Lower leg skin (tissue), 4 donors: ENCODE measurements around the gene GALNT2. TPM values are rescaled to one million over a fixed set of nuclear protein-coding genes. Genes with fewer than 3 reads are reported as not detected.

ENCODE experiments used
- DNase-seq, 2 donors: peaks; one replicate each; pipeline ENCODE4 v3.0.0-alpha.2; 2019; ENCODE audit warnings: low spot score in 2 of 2
- H3K4me3 ChIP-seq: fragments of 200-600 bp; sonication (generic); 2 replicates; pipeline ENCODE4 v1.5.1; 2017; ENCODE audit warnings: mild to moderate bottlenecking, low read depth; ENCODE audit not compliant: poor library complexity, severe bottlenecking
- CTCF ChIP-seq, 3 donors: fragments of 450-650 bp; IDR thresholded peaks; one replicate each; pipeline ENCODE4 v1.5.1; 2016; ENCODE audit warnings: antibody characterized with exemption in 3 of 3, mild to moderate bottlenecking in 3 of 3, moderate library complexity in 2 of 3
- POLR2A ChIP-seq, 2 donors: fragments of 450-650 bp; IDR thresholded peaks; one replicate each; pipeline ENCODE4 v1.6.1; 2016 to 2017; ENCODE audit warnings: antibody characterized with exemption in 2 of 2, mild to moderate bottlenecking in 1 of 2, moderate library complexity in 1 of 2
- WGBS, 2 donors: methylation state at CpG; one replicate each; pipeline ENCODE4 v1.1.5; 2018; 5-methylcytosine and 5-hydroxymethylcytosine counted together
- intact Hi-C: fragments of 100-400 bp; cut with DNase I; formaldehyde crosslinking; loops from one replicate; pipeline ENCODE4 v1.15.0; 2023; ENCODE audit warnings: low total_unique reads
- total RNA-seq, 4 donors: library from RNA; depleted of rRNA; stranded (reverse); fragments of >200 nt; gene quantifications; one replicate each; pipeline ENCODE4 v1.1.0, GENCODE V29; 2016

Gene GALNT2
- total RNA-seq, 4 donors from 2014 or later: 11.0 to 31.0 (median 20.2) TPM

- WGBS, 2 donors: 88 to 90% methylated on average over 9 of the region's 9 CpGs
- no peak overlapping the region for H3K4me3 ChIP-seq
- intact Hi-C loops: no loop called here
- DNase-seq: no peak
- TF ChIP-seq POLR2A (IDR thresholded peaks at IDR 0.05) (no peak), CTCF (IDR thresholded peaks at IDR 0.05) (no peak)
Observed at GRCh38 chr1:230143534-230143933, 76.5 kb downstream of the GALNT2 start.

- H3K4me3 ChIP-seq: no peak overlapping the region
- 83 to 84% methylated on average over 14 of the region's 14 CpGs for WGBS, 2 donors
- TF ChIP-seq CTCF (IDR thresholded peaks at IDR 0.05) (no peak), POLR2A (IDR thresholded peaks at IDR 0.05) (no peak)
- DNase-seq: no peak
- intact Hi-C loops: no loop called here
Observed at GRCh38 chr1:230144010-230144614, 77.1 kb downstream of the GALNT2 start.

GRCh38 chr1:230144758-230145504 lies 77.9 kb downstream of the GALNT2 start:
- 92 to 94% methylated on average over 11 of the region's 11 CpGs for WGBS, 2 donors
- TF ChIP-seq CTCF (IDR thresholded peaks at IDR 0.05): no peak
- H3K4me3 ChIP-seq: no peak overlapping the region
- intact Hi-C loops: no loop called here
- no peak for DNase-seq

GRCh38 chr1:230145505-230145899 lies 78.5 kb downstream of the GALNT2 start:
- WGBS, 2 donors: 41 to 57% methylated on average over 8 of the region's 8 CpGs

GRCh38 chr1:230145953-230146476 lies 79.0 kb downstream of the GALNT2 start:
- WGBS, 2 donors: 50 to 66% methylated on average over 7 of the region's 7 CpGs
- H3K4me3 ChIP-seq: no peak overlapping the region
- DNase-seq: no peak
- TF ChIP-seq CTCF (IDR thresholded peaks at IDR 0.05) (no peak), POLR2A (IDR thresholded peaks at IDR 0.05) (no peak)
- intact Hi-C loops: no loop called here

More at GRCh38 chr1:230145505-230145899, 78.5 kb downstream of the GALNT2 start:
- no peak for DNase-seq
- no peak overlapping the region for H3K4me3 ChIP-seq
- intact Hi-C loops: no loop called here
- TF ChIP-seq CTCF (IDR thresholded peaks at IDR 0.05): no peak
- no peak for TF ChIP-seq POLR2A (IDR thresholded peaks at IDR 0.05)
